HG03378 (cell line): ENCODE data around the gene EDA.

Experiments used
- ATAC-seq: cut with Tn5 transposase; IDR thresholded peaks from one replicate; pipeline ENCODE4 v1.9.1; 2021; ENCODE audit warnings: mild to moderate bottlenecking, moderate library complexity; ENCODE audit not compliant: unreplicated experiment

EDA gene

DNA sequence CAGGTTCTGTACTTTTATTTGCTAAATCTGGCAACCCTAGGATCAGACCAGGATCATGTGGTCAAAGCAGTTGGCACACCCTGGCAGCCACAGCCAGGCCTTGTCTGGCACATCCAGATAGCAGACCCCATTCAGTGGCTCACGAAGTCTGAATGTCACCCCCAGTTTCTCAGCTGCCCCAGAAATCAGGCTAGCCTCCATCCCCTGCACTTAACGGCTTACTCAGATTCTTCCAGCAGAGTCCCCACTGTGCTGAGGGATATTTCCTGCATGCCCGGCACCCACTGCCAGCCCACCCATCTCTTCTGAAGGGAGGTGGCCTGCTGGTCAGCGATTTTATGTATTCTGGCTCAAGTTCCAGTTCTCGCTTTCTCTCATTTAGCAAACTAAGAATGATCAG is 438.5 kb downstream of the EDA start:
- ATAC-seq: no peak

DNA sequence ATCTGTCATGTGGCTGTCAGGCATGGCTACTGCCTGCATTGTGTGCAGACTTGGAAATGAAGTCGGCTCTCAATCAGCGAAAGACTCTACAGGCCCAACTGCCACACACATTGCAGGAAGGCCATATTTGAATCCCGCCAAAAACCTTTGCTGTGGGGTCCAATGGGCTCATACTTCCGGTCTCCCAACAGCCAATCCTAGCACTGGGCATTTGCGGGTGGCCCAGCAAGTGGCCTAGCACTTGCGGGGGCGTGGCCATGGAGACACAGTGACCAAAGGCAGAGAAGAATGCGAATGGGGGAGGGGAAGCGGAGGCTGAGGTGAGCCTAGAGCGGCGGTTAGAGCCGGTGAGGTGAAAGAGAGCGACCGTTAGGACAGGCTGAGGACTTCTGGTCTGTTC is 446.2 kb downstream of the EDA start, which contains the start of gene OTUD6A:
Gene OTUD6A (plus strand): TSS at position 382 of the 400 bp plus-strand sequence. CDS start 68 bp downstream, outside the sequence.
- no peak for ATAC-seq

DNA sequence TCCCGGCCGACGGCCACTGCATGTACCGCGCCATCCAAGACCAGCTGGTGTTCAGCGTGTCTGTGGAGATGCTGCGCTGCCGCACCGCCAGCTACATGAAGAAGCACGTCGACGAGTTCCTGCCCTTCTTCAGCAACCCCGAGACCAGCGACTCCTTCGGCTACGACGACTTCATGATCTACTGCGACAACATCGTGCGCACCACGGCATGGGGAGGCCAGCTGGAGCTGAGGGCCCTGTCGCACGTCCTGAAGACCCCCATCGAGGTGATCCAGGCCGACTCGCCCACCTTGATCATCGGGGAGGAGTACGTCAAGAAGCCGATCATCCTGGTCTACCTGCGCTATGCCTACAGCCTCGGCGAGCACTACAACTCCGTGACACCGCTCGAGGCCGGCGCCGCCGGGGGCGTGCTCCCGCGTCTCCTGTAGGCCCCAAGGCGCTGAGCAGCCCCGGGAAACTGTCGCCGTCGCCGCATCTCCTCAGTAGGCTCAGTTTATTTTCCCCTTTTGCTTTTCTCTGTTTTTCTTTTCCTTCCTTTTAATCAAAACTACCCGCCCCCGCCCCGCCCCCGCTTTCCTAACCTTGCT is 447.1 kb downstream of the EDA start:
- no peak for ATAC-seq

DNA sequence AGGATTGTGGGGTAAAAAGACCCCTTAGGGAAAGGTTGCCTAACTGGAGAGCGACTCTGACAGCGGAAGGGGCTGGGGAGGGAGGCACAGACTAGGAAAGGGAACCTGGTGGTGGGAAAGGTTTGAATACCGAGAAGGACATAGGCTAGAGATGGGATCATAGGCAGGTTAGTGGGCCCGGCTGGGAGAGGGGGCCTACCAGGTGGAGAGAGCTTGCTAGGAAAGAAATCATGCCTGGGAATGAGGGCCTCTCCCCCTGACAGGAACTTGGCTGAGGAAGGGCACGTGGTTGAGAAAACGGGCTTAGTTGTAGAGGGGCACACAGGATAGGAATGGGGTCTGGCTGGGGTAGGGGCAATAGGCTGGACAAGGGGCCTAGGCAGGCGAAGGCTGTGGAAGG is 450.7 kb downstream of the EDA start:
- ATAC-seq: no peak

DNA sequence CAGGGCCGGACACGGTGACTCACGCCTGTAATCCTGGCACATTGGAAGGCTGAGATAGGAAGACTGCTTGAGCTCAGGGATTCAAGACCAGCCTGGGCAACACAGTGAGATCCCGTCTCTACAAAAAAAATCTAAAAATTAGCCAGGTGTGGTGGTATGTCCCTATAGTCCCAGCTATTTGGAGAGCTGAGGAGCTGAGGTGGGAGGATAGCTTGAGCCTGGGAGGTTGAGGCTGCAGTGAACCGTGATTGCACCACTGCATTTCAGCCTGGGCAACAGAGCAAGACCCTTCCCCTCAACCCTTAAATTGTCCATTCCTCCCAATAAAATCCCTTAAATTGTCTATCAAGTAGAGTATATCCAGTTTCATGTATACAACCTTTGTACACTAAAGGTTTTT is 463.4 kb downstream of the EDA start:
- no peak for ATAC-seq

DNA sequence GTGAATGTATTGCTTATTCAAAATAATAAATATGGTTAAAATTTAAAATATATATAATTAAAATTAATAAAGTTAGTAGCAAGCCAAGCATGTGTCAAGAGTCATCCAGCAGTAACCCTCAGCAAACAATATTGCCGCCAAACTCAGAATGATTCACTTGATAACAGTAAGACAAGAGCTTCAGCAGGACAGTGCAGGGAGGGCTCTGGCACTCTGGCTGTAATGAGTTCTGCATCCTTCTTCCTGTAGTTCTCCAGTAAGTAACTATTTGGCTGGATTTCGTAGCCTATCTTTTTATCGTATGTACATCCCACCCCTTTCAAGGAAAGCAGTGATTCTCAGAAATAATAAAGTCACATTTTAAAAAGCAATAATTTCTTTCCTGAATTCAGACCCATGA is 464.0 kb downstream of the EDA start:
- ATAC-seq: no peak

DNA sequence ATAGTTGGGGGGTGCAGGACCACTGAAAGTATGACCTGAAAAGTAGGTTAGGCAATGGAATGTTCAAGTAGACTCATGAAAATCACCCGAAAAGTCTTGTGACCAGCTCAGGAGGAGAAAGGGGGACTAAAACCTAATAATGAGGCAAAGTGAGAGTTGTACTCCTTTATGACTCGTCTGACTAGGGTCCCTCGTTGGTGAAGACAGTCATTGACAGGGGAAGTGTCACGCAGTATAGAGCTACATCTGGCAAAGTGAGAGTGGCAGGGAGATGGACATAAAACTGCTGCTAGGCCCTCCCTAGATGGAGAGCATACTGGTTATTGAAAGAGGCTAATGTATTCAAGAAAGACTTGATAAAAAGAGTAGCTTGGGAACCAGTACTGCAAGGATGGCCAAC is 466.8 kb downstream of the EDA start:
- ATAC-seq: no peak

DNA sequence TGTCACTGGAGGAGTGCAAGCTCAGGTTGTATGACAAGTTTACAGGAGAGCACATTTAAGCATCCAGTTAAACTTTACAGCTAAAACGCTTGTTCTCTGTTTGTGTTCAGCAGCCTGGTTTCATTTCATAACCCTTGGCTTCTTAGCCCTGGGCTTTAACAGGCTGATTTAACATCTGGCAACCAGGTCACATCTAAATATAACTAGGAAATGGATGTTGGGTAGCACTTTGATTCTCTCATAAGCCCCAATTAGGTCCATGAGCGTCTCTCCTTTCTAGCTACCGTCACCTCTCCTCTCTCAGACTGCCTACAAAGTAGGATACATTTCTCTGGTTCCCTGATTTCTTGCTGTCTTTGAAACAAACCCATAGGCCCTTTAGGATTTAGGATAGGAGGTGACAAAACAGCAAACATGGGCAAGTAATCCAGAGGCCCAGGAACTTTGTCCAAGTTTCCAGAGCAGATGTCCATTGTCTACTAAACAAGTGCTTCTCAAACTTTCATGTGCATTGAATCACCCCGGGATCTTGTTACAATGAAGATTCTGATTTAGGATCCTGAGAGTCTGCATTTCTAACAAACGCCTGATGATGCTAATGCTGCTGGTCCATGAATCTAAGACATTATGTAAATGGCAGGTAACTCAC is 468.8 kb downstream of the EDA start:
- ATAC-seq: no peak

DNA sequence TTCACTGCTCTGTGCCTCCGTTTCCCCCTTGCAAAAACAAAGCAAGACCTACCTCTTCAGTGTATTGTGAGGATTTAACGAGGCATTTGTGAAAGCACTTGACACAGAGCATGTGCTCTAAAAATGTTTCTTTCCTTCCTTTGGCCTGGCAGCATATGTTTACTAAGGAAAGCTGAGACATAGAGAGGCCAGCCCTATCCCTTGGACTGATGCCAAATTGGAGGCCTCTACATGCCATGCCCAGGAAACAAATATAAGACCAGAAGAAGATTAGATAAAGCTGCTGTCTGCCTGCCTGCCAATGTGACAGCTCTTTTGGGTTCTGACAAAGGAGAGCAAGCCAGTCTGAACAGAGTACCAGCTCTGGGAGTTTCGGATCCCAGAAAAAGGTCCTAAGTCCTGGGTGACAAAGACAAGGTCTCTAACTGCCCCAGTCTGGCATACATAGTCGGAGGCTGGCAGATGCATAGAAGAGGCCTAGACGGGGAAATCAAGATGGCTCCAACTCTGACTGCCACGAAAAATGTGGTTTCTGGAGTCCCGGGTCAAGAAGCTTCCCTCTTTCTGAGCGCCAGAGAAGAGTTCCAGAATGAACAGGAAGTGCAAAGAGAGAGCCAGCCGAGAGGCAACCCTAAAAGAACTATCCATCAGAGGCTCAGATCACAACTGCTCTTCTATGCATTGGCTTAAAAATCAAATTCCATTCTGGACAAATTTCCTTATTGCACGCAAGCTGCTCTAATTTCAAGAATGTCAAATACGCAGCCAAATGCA is 472.1 kb downstream of the EDA start:
- no peak for ATAC-seq

DNA sequence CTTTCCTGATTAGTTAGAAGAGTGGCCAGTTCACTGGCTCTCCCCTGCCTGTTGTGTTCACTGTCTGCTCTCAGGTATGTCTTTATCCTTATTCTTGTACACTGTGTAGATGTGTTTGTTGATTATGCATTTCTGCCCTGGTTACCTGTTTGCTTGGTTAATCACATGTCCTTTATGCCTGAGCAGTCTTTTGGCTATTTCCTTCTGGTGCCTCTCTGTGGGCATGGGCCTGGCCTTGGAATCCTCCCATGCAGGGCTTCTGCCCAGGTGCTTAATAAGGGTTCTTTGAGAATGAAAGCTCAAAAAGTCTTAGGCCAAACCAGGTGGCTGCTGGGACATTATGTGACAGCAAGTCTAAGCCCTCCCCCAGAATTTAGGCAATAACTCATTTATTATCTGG is 472.8 kb downstream of the EDA start:
- ATAC-seq: no peak
